Measurements from ENCODE around the gene SORBS1. TPM values are rescaled to one million over a fixed set of nuclear protein-coding genes. Genes with fewer than 3 reads are reported as not detected.

Gene SORBS1
- total RNA-seq, 4 donors from 2014 or later = 21.5 to 65.8 (median 30.1) TPM

GRCh38 chr10:95482501-95483233 is 78.5 kb downstream of the SORBS1 start:
- intact Hi-C loops (cut with DNase I) = no loop called here
- Histone ChIP-seq H3K27ac (no peak overlapping the region), H3K27me3 (no peaks in the 10 kb centered on the region), H3K9me3 (no peaks in the 10 kb centered on the region), H3K36me3 (no peaks in the 10 kb centered on the region), H3K4me3 (replicated peaks in 1 of 3) (no peak overlapping the region), H3K4me1 (peaks cover 0 to 31% of the 10 kb centered on the region in 2 donors)
- TF ChIP-seq POLR2A (IDR thresholded peaks at IDR 0.05) (no peak), CTCF (IDR thresholded peaks at IDR 0.05) (no peak)
- 95 to 96% methylated on average over 7 of the region's 7 CpGs for WGBS, 2 donors
- DNase-seq = no peak

DNA sequence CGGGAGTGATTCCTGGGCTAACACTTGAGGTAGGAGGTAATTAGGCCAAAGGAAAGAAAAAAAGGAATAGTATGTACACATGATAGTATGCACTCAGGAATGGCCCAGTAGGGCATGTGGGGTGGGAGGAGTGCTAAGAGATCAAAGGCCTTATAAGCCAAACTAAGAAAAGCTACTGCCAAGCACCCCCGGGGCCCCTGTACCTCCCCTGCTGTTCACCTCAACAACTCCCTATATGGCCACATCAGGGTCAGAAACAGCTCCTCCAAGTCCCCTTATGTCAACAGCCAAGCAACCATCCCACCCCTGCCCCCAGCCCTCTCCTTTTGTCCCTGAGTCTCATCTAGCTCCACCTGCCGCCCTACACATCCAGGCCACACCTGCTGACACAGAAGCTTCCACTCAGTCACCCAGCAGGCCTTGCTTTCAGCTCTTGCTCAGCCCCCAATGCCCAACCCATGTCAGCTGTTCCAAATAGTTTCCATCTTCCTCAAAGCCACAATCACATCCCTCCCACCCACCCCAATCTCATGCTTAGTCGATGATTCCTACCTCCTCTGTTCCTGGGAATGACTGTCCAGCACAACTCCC is 80.2 kb downstream of the SORBS1 start:
- peak overlapping the region in 2 of 3 donors; percentile 72 to 86 for H3K27ac ChIP-seq
- TF ChIP-seq CTCF (IDR thresholded peaks at IDR 0.05) (no peak), POLR2A (IDR thresholded peaks at IDR 0.05) (no peak)
- intact Hi-C loops (cut with DNase I) = no loop called here
- no peaks in the 10 kb centered on the region for H3K9me3 ChIP-seq
- H3K4me3 ChIP-seq (replicated peaks in 1 of 3) = no peak overlapping the region
- peaks cover 0 to 41% of the 10 kb centered on the region in 2 donors for H3K4me1 ChIP-seq
- no peaks in the 10 kb centered on the region for H3K36me3 ChIP-seq
- H3K27me3 ChIP-seq = no peaks in the 10 kb centered on the region
- WGBS, 2 donors = 73 to 80% methylated on average over 4 of the region's 4 CpGs
- no peak for DNase-seq

DNA sequence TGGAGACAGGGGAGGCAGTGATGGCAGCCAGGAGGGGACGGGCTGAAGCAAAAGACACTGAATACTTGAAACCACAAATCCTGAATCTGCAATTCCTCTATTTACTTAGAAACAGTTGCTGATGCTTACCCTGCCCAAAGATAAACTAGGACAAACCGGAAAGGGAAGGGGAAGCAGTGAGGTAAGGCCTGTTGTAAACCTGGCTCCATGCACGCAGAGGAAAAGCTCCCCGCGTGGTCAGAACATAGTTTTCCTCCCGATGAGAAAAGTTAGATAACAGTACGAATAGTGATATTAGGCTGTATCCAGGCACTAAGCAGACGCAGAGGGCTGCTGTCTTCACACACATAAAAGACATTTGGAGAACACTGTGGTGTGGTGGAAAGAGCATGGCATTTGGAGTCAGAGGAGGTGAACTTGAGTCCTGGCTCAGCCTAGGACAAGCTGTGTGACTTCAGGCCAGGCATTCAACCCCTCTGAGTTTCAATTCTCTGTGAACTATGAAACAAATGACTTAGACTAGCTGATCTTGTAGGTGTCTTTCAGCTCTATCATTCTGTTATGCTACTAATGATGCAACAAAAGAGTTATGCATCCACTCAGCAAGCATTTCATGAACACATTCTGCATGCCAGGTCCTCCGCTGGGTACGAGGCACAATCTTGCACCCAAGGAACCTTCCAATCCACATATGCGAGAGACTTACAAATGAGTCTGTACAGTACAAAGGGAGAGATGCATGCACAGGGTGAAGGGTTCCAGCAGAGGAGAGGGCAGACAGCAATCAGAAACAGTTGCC is 80.9 kb downstream of the SORBS1 start:
- WGBS, 2 donors = 76 to 79% methylated on average over 11 of the region's 11 CpGs

GRCh38 chr10:95478935-95479334 is 82.2 kb downstream of the SORBS1 start:
- H3K4me1 ChIP-seq = peaks cover 0 to 48% of the 10 kb centered on the region in 2 donors
- no peak for DNase-seq

More for the DNA sequence above, 80.9 kb downstream of the SORBS1 start:
- H3K9me3 ChIP-seq = no peaks in the 10 kb centered on the region
- peak in 1 of 2 donors; percentile 37 for TF ChIP-seq POLR2A (IDR thresholded peaks at IDR 0.05)
- TF ChIP-seq CTCF (IDR thresholded peaks at IDR 0.05) = no peak
- intact Hi-C loops (cut with DNase I) = no loop called here
- peaks cover 0 to 41% of the 10 kb centered on the region in 2 donors for H3K4me1 ChIP-seq
- peak; percentile 11 to 16 for DNase-seq
- H3K27ac ChIP-seq = peak overlapping the region; percentile 43 to 86 (median 72)
- no peaks in the 10 kb centered on the region for H3K36me3 ChIP-seq
- H3K4me3 ChIP-seq (replicated peaks in 1 of 3) = no peak overlapping the region
- H3K27me3 ChIP-seq = no peaks in the 10 kb centered on the region

More at GRCh38 chr10:95478935-95479334, 82.2 kb downstream of the SORBS1 start:
- H3K36me3 ChIP-seq = no peaks in the 10 kb centered on the region
- TF ChIP-seq CTCF (IDR thresholded peaks at IDR 0.05) (no peak), POLR2A (IDR thresholded peaks at IDR 0.05) (no peak)
- peak overlapping the region; percentile 72 to 86 (median 78) for H3K27ac ChIP-seq
- intact Hi-C loops (cut with DNase I) = no loop called here
- 45 to 47% methylated on average over 3 of the region's 3 CpGs for WGBS, 2 donors
- no peaks in the 10 kb centered on the region for H3K27me3 ChIP-seq
- H3K9me3 ChIP-seq = no peaks in the 10 kb centered on the region
- H3K4me3 ChIP-seq (replicated peaks in 1 of 3) = no peak overlapping the region
